ENCODE data around the gene CNIH2.

CNIH2 gene

GRCh38 chr11:66331542-66332370, 53.8 kb downstream of the CNIH2 start:
- DNase-seq (ENCODE audit: low read depth), result no peak

- no peak for DNase-seq (ENCODE audit: low read depth)
Measured at GRCh38 chr11:66332371-66333219, 54.6 kb downstream of the CNIH2 start.

- DNase-seq (ENCODE audit: low read depth), result no peak
Measured at GRCh38 chr11:66333220-66333877, 55.4 kb downstream of the CNIH2 start.

Measured in HS-27A (cell line).